Loucy (cell line): ENCODE results near the gene TJP2.
A peak's percentile ranks its signal among the peaks of the same experiment; 100 is the strongest.

Experiments used
- H2AFZ ChIP-seq: fragments of 200-600 bp; sonication (generic); 2 replicates; pipeline ENCODE4 v1.6.0; 2016; ENCODE audit warnings: antibody characterized with exemption, mild to moderate bottlenecking, low read length, moderate library complexity
- H3F3A ChIP-seq: fragments of 200-600 bp; 2 replicates; pipeline ENCODE4 v1.6.0; 2016; ENCODE audit warnings: antibody characterized with exemption, low read depth, mild to moderate bottlenecking
- H3K27me3 ChIP-seq: fragments of 200-600 bp; sonication (generic); 2 replicates; pipeline ENCODE4 v1.6.1; 2014; ENCODE audit warnings: low read length, mild to moderate bottlenecking; ENCODE audit not compliant: insufficient read depth, poor library complexity, severe bottlenecking
- H3K36me3 ChIP-seq: fragments of 200-600 bp; sonication (generic); 2 replicates; pipeline ENCODE4 v1.6.1; 2016; ENCODE audit warnings: low read length; ENCODE audit not compliant: insufficient read depth
- H3K4me1 ChIP-seq: fragments of 200-600 bp; sonication (generic); 2 replicates; pipeline ENCODE4 v1.5.1; 2014; ENCODE audit warnings: low read length, mild to moderate bottlenecking; ENCODE audit not compliant: insufficient read depth, poor library complexity, severe bottlenecking
- H3K4me2 ChIP-seq: fragments of 200-600 bp; sonication (generic); 2 replicates; pipeline ENCODE4 v1.6.0; 2014; ENCODE audit warnings: antibody characterized with exemption, low read length, low read depth, mild to moderate bottlenecking; ENCODE audit not compliant: poor library complexity, severe bottlenecking
- H3K4me3 ChIP-seq: fragments of 200-600 bp; sonication (generic); 2 replicates; pipeline ENCODE4 v1.5.1; 2014; ENCODE audit warnings: low read length, mild to moderate bottlenecking, mixed read lengths; ENCODE audit not compliant: poor library complexity, severe bottlenecking
- H3K79me2 ChIP-seq: fragments of 200-600 bp; sonication (generic); 2 replicates; pipeline ENCODE4 v1.6.1; 2014; ENCODE audit warnings: low read length; ENCODE audit not compliant: insufficient read depth
- H3K9ac ChIP-seq: fragments of 200-600 bp; sonication (generic); 2 replicates; pipeline ENCODE4 v1.6.0; 2014; ENCODE audit warnings: mild to moderate bottlenecking, low read depth, low read length, moderate library complexity; ENCODE audit not compliant: poor library complexity, severe bottlenecking
- H3K9me2 ChIP-seq: fragments of 200-600 bp; sonication (generic); replicated peaks from 2 replicates; pipeline ENCODE4 v1.6.1; 2016; ENCODE audit warnings: low read depth, low read length, mixed read lengths
- H3K9me3 ChIP-seq: fragments of 200-600 bp; sonication (generic); 2 replicates; pipeline ENCODE4 v1.6.1; 2014; ENCODE audit warnings: mild to moderate bottlenecking, antibody characterized with exemption, low read length, low read depth; ENCODE audit not compliant: insufficient read depth
- H4K20me1 ChIP-seq: fragments of 200-600 bp; sonication (generic); 2 replicates; pipeline ENCODE4 v1.6.0; 2014; ENCODE audit warnings: antibody characterized with exemption, low read length, mild to moderate bottlenecking; ENCODE audit not compliant: insufficient read depth, poor library complexity, severe bottlenecking
- EZH2phosphoT487 ChIP-seq: fragments of 200-600 bp; IDR thresholded peaks from 2 replicates; pipeline ENCODE4 v1.6.1; 2018; ENCODE audit warnings: antibody characterized with exemption, mild to moderate bottlenecking, moderate library complexity, borderline replicate concordance
- TF ChIP-seq, protein P1 (sequence below): fragments of 200-600 bp; sonication (generic); conservative IDR thresholded peaks from 2 replicates; pipeline ENCODE4 v1.5.1; 2014; ENCODE audit warnings: mild to moderate bottlenecking, antibody characterized with exemption, low read length

Gene TJP2

DNA sequence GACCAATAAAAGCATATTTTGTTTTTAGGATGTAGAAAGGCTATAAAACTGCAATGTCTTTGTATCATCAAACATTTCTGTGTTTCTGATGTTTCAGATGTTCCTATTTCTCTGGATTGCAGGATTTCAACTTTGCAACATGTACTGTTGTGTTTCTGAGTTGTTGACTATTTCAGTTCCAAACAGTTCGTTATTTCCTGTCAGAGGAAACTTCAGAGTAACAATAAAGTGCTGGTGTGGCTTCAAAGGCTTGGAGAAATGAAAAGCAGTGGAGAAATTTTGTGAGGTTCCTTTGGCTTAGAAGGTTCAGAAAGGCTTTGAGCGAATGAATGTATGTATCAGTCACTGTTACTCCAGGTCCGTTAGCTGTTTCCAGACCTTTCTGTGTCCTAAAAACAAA lies 17.2 kb downstream of the TJP2 start:
- Histone ChIP-seq H3F3A (no peaks in the 10 kb centered on the region), H3K79me2 (peaks cover 93% of the 10 kb centered on the region), H3K9me2 (no peaks in the 10 kb centered on the region), H3K27me3 (no peaks in the 10 kb centered on the region), H3K4me1 (peaks cover 51% of the 10 kb centered on the region), H3K36me3 (no peaks in the 10 kb centered on the region), H3K4me2 (peak overlapping the region; percentile 76), H2AFZ (no peak overlapping the region), H4K20me1 (peaks cover 13% of the 10 kb centered on the region), H3K9me3 (no peaks in the 10 kb centered on the region), H3K4me3 (peak overlapping the region; percentile 57), H3K9ac (peak overlapping the region; percentile 35)
- TF ChIP-seq EZH2phosphoT487: no peak
- TF ChIP-seq, protein P1, sequence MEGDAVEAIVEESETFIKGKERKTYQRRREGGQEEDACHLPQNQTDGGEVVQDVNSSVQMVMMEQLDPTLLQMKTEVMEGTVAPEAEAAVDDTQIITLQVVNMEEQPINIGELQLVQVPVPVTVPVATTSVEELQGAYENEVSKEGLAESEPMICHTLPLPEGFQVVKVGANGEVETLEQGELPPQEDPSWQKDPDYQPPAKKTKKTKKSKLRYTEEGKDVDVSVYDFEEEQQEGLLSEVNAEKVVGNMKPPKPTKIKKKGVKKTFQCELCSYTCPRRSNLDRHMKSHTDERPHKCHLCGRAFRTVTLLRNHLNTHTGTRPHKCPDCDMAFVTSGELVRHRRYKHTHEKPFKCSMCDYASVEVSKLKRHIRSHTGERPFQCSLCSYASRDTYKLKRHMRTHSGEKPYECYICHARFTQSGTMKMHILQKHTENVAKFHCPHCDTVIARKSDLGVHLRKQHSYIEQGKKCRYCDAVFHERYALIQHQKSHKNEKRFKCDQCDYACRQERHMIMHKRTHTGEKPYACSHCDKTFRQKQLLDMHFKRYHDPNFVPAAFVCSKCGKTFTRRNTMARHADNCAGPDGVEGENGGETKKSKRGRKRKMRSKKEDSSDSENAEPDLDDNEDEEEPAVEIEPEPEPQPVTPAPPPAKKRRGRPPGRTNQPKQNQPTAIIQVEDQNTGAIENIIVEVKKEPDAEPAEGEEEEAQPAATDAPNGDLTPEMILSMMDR: no peak

DNA sequence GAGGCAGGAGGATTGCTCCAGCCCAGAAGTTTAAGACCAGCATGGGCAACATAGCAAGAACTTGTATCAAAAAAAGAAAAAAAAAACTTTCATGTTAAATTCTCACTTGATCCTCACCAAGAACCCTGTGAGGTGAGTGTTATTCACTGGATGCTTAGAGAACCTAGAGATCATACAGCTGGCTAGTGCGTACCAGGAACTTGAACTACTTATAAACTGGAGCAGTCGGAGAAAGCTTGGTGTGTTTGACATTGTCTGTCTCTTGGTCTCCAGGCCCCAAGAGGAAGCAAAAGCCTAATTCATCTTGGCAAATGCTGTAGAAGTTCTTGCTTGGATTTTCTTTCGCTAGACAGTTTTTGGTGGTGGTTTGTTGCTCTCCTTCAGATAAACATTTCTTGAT lies 18.1 kb downstream of the TJP2 start:
- H3K9me2 ChIP-seq: no peaks in the 10 kb centered on the region
- H3F3A ChIP-seq: no peaks in the 10 kb centered on the region
- H2AFZ ChIP-seq: no peak overlapping the region
- H3K79me2 ChIP-seq: peaks cover 93% of the 10 kb centered on the region
- H3K4me1 ChIP-seq: peaks cover 46% of the 10 kb centered on the region
- no peaks in the 10 kb centered on the region for H3K27me3 ChIP-seq
- H3K9me3 ChIP-seq: no peaks in the 10 kb centered on the region
- TF ChIP-seq, protein P1: no peak
- TF ChIP-seq EZH2phosphoT487: no peak
- peak overlapping the region; percentile 35 for H3K9ac ChIP-seq
- no peak overlapping the region for H3K4me3 ChIP-seq
- no peaks in the 10 kb centered on the region for H3K36me3 ChIP-seq
- H4K20me1 ChIP-seq: peaks cover 16% of the 10 kb centered on the region
- peak overlapping the region; percentile 76 for H3K4me2 ChIP-seq

DNA sequence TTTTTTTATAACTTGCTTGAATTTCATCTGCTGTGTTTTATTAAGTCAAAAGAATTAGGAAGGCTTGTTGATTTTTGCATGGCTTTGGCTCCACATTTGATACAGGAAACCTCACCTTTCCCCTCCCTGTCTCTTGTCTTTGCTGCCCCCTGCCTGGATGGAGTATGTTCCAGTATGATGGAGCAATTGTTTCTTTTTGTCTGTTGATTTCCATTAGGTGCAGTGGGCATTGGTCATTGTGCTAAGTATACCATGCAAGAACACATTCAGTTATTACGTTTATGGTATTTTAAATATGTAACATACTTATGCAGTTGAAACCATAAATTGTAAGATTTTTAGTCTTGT lies 19.6 kb downstream of the TJP2 start:
- peaks cover 91% of the 10 kb centered on the region for H3K79me2 ChIP-seq

More for the DNA sequence above, 19.6 kb downstream of the TJP2 start:
- Histone ChIP-seq H2AFZ (no peak overlapping the region), H3K4me3 (no peak overlapping the region), H3K9me2 (no peaks in the 10 kb centered on the region), H3K4me2 (peak overlapping the region; percentile 24), H3K27me3 (no peaks in the 10 kb centered on the region), H3K9ac (no peak overlapping the region), H3F3A (no peaks in the 10 kb centered on the region), H4K20me1 (peaks cover 16% of the 10 kb centered on the region), H3K4me1 (peaks cover 42% of the 10 kb centered on the region), H3K9me3 (no peaks in the 10 kb centered on the region), H3K36me3 (no peaks in the 10 kb centered on the region)
- TF ChIP-seq, protein P1: peak; percentile 14; the same call in 1 of the 2 replicates
- TF ChIP-seq EZH2phosphoT487: no peak
